HFFc6 (cell line): ENCODE data around the gene EID2. TPM values are rescaled to one million over a fixed set of nuclear protein-coding genes. Genes with fewer than 3 reads are reported as not detected.

Source experiments
- DNase-seq: peaks from one replicate; pipeline ENCODE4 v3.0.0-alpha.2; 2018
- H3K27ac Mint-ChIP-seq: 2 replicates; pipeline ENCODE4 v1.8.0; 2020; ENCODE audit warnings: mild to moderate bottlenecking, mixed read lengths
- H3K27me3 Mint-ChIP-seq: 2 replicates; pipeline ENCODE4 v1.8.0; 2021; ENCODE audit warnings: mild to moderate bottlenecking, moderate library complexity, mixed read lengths; ENCODE audit not compliant: insufficient read depth
- H3K36me3 Mint-ChIP-seq: 2 replicates; pipeline ENCODE4 v1.8.0; 2021; ENCODE audit warnings: low read depth, mixed read lengths
- H3K4me1 Mint-ChIP-seq: 2 replicates; pipeline ENCODE4 v1.8.0; 2020; ENCODE audit warnings: low read depth, mixed read lengths
- H3K4me3 Mint-ChIP-seq: 2 replicates; pipeline ENCODE4 v1.8.0; 2020; ENCODE audit warnings: mild to moderate bottlenecking, moderate library complexity, mixed read lengths
- H3K9me3 Mint-ChIP-seq: 2 replicates; pipeline ENCODE4 v1.8.0; 2020; ENCODE audit warnings: mild to moderate bottlenecking, mixed read lengths
- CTCF ChIP-seq: fragments of 200-600 bp; sonication (generic); IDR thresholded peaks from 2 replicates; pipeline ENCODE4 v1.5.0; 2021; ENCODE audit warnings: antibody characterized with exemption, mild to moderate bottlenecking
- total RNA-seq, 6 experiments: library from RNA; stranded (reverse); fragmentation: NEBNext Ultra II Directional; extraction: Animal tissue kit (Norgen Biotek cat#: 25700); gene quantifications; 2 replicates in 1 of 6; 3 replicates in 5 of 6; pipeline ENCODE4 v1.2.3, GENCODE V29; 2021

Gene EID2
- total RNA-seq, 6 experiments from 2014 or later, result 18.4 to 23.4 (median 19.0) TPM

- H3K4me3 Mint-ChIP-seq, result peak overlapping the region; percentile 98
- H3K4me1 Mint-ChIP-seq, result peaks cover 29% of the 10 kb centered on the region
- H3K27ac Mint-ChIP-seq, result peak overlapping the region; percentile 83
- no peaks in the 10 kb centered on the region for H3K9me3 Mint-ChIP-seq
- H3K36me3 Mint-ChIP-seq, result peaks cover 12% of the 10 kb centered on the region; the same call in 1 of the 2 replicates
- TF ChIP-seq CTCF, result no peak
- peaks cover 3% of the 10 kb centered on the region for H3K27me3 Mint-ChIP-seq
- DNase-seq, result peak; percentile 15
Observed at GRCh38 chr19:39539165-39539517, 820 bp downstream of the EID2 start.

GRCh38 chr19:39533791-39534190 is 6.2 kb downstream of the EID2 start:
- H3K27me3 Mint-ChIP-seq, result no peaks in the 10 kb centered on the region
- no peak for TF ChIP-seq CTCF
- H3K4me3 Mint-ChIP-seq, result no peak overlapping the region
- no peak for DNase-seq
- H3K4me1 Mint-ChIP-seq, result peaks cover 29% of the 10 kb centered on the region
- peaks cover 6% of the 10 kb centered on the region; the same call in 1 of the 2 replicates for H3K36me3 Mint-ChIP-seq
- H3K27ac Mint-ChIP-seq, result no peak overlapping the region
- H3K9me3 Mint-ChIP-seq, result no peaks in the 10 kb centered on the region

GRCh38 chr19:39533003-39533512 is 6.9 kb downstream of the EID2 start:
- Mint-ChIP-seq H3K9me3 (no peaks in the 10 kb centered on the region), H3K27ac (no peak overlapping the region; the same call in 1 of the 2 replicates), H3K4me3 (no peak overlapping the region; the same call in 1 of the 2 replicates), H3K4me1 (peaks cover 22% of the 10 kb centered on the region), H3K27me3 (no peaks in the 10 kb centered on the region), H3K36me3 (peaks cover under 1% of the 10 kb centered on the region; the same call in 1 of the 2 replicates)
- no peak for DNase-seq
- peak; percentile 68 for TF ChIP-seq CTCF

GRCh38 chr19:39532233-39533002 is 7.5 kb downstream of the EID2 start, which contains the start of gene EID2B:
EID2B (minus strand) TSS chr19:39532852; CDS start chr19:39532802, 50 bp downstream.
- peak within 1 kb of the TSS; percentile 90 for H3K27ac Mint-ChIP-seq
- peak; percentile 89 for DNase-seq
- no peaks in the 10 kb centered on the region for H3K27me3 Mint-ChIP-seq
- H3K36me3 Mint-ChIP-seq, result no peaks in the 10 kb centered on the region; the same call in 1 of the 2 replicates
- TF ChIP-seq CTCF, result peak; percentile 94
- peaks cover 19% of the 10 kb centered on the region for H3K4me1 Mint-ChIP-seq
- no peaks in the 10 kb centered on the region for H3K9me3 Mint-ChIP-seq
- H3K4me3 Mint-ChIP-seq, result peak within 1 kb of the TSS; percentile 98

- H3K36me3 Mint-ChIP-seq, result no peaks in the 10 kb centered on the region; the same call in 1 of the 2 replicates
- peaks cover 19% of the 10 kb centered on the region for H3K4me1 Mint-ChIP-seq
- peak overlapping the region; percentile 98 for H3K4me3 Mint-ChIP-seq
- H3K27me3 Mint-ChIP-seq, result no peaks in the 10 kb centered on the region
- peak overlapping the region; percentile 90 for H3K27ac Mint-ChIP-seq
- no peak for DNase-seq
- no peaks in the 10 kb centered on the region for H3K9me3 Mint-ChIP-seq
- TF ChIP-seq CTCF, result no peak
Observed at GRCh38 chr19:39531834-39532232, 8.1 kb downstream of the EID2 start.
